Coronary artery (tissue), 2 donors: ENCODE results near the gene CD209.

Source experiments
- DNase-seq: peaks from one replicate; pipeline ENCODE4 v3.0.0-alpha.2; 2017; ENCODE audit warnings: low spot score
- H3K27ac ChIP-seq, 2 donors: fragments of 200-600 bp; sonication (generic); one replicate each; pipeline ENCODE4 v1.5.1; 2016 to 2019
- H3K4me3 ChIP-seq: fragments of 200-600 bp; sonication (generic); 2 replicates; pipeline ENCODE4 v1.5.1; 2016; ENCODE audit warnings: mild to moderate bottlenecking, moderate library complexity
- TF ChIP-seq, protein P1 (sequence below): fragments of 200-600 bp; sonication (generic); IDR thresholded peaks from one replicate; pipeline ENCODE4 v1.5.1; 2019; ENCODE audit warnings: antibody characterized with exemption

CD209 gene

DNA sequence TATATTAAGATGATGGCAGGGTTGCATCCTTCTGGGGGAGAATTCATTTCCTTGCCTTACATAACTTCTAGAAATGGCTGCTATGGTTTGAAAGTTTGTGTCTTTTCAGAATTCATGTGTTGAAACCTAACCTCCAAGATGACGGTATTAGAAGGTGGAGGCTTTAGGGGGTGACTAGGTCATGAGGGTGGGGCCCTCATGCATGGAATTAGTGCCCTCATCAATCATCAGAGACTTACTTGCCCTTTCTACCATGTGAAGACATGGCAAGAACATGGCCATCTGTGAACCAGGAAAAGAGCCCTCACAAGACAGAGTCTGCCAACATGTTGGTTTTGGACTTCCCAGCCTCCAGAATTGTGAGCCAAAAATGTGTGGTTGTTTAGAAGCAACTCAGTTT, 30.6 kb downstream of the CD209 start:
- TF ChIP-seq, protein P1, sequence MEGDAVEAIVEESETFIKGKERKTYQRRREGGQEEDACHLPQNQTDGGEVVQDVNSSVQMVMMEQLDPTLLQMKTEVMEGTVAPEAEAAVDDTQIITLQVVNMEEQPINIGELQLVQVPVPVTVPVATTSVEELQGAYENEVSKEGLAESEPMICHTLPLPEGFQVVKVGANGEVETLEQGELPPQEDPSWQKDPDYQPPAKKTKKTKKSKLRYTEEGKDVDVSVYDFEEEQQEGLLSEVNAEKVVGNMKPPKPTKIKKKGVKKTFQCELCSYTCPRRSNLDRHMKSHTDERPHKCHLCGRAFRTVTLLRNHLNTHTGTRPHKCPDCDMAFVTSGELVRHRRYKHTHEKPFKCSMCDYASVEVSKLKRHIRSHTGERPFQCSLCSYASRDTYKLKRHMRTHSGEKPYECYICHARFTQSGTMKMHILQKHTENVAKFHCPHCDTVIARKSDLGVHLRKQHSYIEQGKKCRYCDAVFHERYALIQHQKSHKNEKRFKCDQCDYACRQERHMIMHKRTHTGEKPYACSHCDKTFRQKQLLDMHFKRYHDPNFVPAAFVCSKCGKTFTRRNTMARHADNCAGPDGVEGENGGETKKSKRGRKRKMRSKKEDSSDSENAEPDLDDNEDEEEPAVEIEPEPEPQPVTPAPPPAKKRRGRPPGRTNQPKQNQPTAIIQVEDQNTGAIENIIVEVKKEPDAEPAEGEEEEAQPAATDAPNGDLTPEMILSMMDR = no peak
- Histone ChIP-seq H3K4me3 (no peak overlapping the region), H3K27ac (no peak overlapping the region)
- DNase-seq = no peak

- TF ChIP-seq, protein P1 = no peak
- DNase-seq = no peak
- Histone ChIP-seq H3K4me3 (no peak overlapping the region), H3K27ac (no peak overlapping the region)
Measured at GRCh38 chr19:7715671-7716070, 31.7 kb downstream of the CD209 start.

- DNase-seq = no peak
- no peak overlapping the region for H3K4me3 ChIP-seq
- TF ChIP-seq, protein P1 = no peak
- no peak overlapping the region for H3K27ac ChIP-seq
Measured at GRCh38 chr19:7710616-7711015, 36.7 kb downstream of the CD209 start.

- Histone ChIP-seq H3K4me3 (no peak overlapping the region), H3K27ac (no peak overlapping the region)
- no peak for DNase-seq
- TF ChIP-seq, protein P1 = no peak
Measured at GRCh38 chr19:7709932-7710460, 37.3 kb downstream of the CD209 start.

GRCh38 chr19:7706955-7707456, 40.3 kb downstream of the CD209 start:
- peak overlapping the region; percentile 20 to 74 for H3K27ac ChIP-seq
- TF ChIP-seq, protein P1 = no peak
- no peak overlapping the region for H3K4me3 ChIP-seq
- DNase-seq = no peak

DNA sequence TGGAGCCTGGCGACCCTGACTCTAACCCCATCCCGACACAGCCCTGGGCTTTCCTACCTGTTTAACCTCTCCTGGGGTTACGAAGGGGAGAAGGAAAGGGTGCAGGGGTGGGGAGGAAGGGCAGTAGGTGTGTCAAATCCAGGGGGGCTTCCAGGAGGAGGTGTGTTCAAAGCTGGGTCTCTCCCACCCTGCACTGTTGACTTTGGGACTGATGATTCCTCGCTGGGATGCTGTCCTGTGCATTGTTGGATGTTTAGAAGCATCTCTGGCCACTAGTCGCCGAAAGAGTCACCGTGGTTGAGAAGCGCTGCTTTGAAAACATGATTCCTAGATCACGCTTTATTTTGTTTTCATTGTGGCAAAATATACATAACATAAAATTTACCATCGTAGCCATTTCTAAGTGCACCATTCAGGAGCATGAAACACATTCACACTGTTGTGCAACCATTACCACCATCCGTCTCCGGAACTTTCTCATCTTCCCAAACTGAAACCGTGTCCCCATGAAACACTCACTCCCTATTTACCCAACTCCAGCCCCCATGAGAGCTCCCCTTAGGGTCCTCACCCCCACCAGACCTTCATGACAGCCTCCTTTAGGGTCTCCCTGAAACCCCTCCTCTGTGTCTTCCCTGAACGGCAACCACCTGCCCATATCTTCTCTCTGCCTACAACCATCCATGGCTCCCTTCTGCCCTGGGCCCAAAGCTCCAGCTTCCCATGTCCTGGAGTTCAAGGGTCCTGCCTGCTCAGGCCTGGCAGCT, 41.0 kb downstream of the CD209 start:
- DNase-seq = no peak
- TF ChIP-seq, protein P1 = no peak
- H3K4me3 ChIP-seq = no peak overlapping the region
- H3K27ac ChIP-seq = peak overlapping the region; percentile 20 to 74
